NCI-H82 treated with DMSO at 0.1 percent for 48 hours (cell line): ENCODE measurements around the gene BEND5.
A peak's percentile ranks its signal among the peaks of the same experiment; 100 is the strongest.

Source experiments
- DNase-seq: peaks from one replicate; lab custom pipeline; 2025; ENCODE audit not compliant: unreplicated experiment; lab: John Stamatoyannopoulos, UW

BEND5 gene

DNA sequence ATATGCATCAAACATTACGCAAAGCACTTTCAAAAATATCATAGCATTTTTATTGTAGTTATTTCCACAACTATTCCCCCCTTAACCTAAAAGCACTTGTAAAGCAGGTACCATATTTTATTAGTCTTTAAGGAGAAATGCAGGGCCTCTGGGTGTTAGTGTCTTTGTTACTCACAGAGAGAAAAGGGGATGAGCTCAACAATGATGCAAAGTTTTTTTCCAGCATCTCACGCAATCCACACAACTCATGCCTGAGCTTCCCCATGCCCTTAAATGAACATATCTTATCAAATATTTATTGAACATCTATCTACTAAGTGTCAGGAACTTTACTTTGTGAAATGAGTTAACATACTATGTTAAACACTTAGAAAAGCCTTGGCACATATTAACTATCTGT lies 50.6 kb downstream of the BEND5 start:
- no peak for DNase-seq

DNA sequence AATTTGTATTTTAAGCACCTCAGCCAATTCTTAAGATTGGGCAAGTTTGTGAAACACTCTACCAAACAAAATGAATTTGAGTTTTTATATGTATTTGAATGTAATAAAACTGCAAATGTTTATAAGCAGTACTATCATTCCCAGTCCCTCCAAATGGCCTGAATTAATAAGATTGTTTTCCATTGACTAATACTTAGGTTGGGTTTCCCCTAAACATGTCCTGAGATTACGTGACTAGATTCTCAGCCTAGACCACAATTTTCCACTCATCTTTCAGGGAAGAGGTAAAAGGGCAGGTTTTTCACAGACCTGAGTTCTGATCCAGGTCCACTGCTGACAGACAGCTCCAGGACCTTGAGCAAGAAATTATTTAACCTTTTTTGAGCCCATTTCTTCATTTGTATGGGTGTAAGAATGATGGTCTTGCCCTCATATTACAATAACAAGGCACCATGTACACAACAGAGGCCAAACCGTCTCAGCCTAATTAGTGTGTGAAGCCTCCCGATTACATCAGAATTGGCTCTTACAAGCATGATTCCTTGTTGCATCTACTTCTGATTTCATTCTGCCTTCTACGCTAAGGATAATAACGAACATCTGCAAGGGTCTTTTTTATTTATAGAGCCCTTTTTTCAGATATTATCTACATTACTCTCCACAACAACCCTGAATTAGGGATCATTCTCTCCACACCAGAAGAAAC lies 51.2 kb downstream of the BEND5 start:
- no peak for DNase-seq

DNA sequence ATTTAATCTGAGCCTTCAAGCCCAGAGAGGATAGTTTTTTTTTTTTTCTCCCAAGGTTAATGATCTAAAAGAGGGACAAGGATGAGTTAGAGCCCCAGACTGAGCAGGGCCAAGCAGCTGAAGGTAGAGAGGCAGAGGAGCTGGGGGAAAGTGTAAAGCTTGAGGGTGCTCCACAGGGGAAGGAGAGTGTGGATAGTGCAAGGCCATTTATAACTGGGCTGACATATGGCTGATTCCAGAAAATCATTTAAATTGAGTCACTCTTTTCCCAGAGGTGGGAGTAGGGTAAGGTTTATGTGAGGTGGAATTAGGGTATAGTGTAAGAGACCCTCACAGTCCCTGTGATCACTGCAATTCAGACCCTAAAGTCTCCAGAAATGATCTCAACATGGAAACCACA lies 55.8 kb downstream of the BEND5 start:
- no peak for DNase-seq

DNA sequence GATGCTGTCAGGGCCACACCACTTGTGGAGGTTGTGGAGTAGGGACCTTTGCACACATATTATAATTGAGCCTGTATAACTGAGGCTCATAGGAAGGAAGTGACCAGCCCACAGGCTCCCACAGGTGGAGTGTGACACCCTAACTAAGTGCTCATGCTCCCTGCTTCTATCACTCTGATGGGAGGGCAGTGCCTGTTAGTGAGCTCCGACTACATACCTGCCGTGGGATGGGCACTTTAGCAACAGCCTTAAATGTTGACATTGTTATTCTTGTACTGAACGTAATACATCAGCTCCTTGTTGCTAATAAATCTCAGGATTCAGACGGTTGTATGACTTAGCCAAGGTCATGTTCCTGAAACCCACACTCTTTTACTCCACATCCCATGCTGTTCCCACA lies 58.0 kb downstream of the BEND5 start:
- no peak for DNase-seq

DNA sequence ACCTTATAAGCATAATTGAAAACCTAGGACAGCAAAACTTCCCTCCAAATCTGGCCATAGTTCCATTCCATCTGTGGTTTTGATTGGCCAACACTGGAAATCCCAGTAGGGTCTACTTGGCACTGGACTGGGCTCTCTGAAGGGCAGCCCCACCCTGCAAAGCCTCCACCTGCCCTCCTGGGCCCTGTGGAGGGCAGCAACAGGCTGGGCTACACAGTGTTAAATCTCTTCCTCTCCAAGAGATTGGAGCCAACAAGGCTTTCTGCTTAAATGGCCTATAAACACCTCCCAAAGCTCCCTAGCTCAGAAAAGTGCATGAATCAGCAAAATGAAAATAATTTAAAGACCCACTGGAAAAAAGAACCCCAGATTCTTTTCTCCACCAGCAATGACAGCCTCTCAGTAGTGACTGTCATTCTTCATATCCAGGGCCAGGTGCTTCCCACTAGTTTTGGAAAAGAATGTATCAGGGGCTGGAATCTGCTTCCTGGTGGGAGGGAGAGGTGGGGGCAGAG lies 58.5 kb downstream of the BEND5 start:
- no peak for DNase-seq

DNA sequence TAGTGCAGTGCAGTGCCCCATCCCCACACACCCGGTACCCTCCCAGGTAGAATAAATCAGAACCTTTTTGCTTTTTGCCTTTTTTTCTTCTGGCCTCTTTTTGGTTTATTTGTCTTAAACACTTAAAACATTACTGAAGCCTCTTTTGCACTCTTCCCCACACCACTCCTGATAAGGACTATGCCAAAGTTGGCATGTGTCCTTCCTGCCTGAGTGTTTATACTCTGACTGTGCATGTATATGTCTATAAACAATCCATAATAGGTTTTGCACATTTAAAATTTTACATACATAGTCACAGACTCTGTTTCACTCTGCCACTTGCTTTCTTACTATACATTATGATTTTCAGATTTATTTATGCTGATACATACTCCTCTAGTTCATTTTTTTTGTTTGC lies 59.6 kb downstream of the BEND5 start:
- DNase-seq: no peak

DNA sequence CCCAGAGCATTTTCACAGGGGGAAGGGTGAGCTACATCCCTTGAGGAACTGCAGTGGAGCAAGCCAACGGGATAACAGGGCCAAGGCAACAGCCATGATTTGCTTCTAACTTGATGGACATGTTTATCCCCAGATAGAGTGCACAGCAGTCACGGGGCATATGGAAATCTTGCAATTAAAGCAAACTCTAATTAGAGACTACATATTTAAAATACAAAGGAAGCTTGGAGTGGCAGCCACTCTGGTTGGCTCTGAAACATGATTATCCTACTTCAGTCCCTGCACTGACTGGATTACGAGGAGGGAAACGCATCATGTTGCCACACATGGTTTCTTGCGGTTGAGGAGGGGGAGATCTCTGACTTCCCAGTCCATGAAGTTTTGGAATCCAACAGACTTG lies 60.8 kb downstream of the BEND5 start:
- DNase-seq: no peak

DNA sequence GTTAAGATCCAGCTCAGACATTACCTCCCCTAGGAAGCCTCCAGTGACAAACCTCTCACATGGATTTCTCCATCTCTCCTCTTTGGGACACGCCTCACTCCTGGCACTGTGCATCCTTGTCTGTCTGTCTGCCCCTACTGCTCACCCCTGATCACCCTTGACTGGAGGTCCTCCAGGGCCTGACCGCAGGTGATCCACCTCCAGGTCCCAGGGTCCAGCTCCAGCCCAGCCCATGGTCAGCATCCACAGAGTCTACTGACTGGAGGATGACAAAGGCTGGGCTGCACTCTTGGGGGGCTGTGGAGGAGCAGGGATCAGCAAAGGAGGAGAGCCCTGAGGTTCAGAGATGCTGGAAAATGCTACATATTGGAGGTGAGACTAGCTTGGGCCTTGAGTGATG lies 65.8 kb downstream of the BEND5 start:
- DNase-seq: no peak

DNA sequence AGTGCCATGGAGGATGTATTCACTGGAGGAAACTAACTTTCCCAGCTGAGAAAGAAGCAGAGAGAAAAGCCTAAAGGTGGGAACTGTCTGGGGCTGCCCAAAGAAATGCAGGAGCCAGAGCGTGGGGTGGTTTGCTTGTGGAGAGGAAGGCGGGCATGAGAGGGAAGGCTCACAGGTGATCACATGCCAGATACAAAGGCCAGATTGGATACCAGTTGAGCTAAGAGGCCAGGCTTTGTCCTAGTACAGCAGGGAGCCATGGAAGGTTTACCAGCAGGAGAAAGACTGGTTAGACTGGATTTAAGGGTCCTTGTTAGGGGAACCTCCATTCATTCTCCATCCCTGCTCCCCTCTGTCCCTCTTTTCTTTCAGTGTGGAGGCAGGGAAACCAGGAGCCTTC lies 66.4 kb downstream of the BEND5 start:
- no peak for DNase-seq

DNA sequence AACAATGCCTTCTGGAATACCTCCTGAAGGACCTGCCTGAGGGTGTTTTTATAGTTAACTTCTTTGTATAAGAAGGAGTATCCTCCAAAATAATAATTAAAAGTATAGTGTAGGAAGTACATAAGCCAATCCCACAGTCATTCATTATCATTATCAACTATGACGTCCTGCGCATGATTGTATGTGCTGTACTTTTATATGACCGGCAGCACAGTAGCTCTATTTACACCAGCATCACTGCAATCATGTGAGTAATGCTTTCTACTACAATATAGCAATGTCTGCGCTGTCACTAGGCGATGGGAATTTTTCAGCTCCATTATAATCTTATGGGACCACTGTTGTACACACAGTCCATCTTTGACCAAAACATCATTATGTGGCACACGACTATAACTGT lies 72.0 kb downstream of the BEND5 start:
- DNase-seq: no peak

DNA sequence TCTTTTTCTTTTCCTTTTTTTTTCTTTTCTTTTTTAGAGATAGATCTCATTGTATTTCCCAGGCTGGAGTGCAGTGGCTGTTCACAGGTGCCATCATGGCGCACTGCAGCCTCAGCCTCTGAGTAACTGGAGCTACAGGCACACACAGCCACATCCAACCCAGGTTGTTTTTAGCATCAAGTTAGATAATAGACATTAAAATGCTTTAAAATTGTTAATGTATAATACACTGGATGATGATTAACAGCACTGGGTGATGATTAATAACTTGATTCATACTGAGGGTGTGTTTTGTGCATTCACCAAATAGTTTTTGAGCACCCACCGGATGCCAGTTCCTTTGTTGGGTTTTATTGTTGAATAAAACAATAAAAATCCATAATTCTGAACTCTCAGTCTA lies 75.2 kb downstream of the BEND5 start:
- no peak for DNase-seq

DNA sequence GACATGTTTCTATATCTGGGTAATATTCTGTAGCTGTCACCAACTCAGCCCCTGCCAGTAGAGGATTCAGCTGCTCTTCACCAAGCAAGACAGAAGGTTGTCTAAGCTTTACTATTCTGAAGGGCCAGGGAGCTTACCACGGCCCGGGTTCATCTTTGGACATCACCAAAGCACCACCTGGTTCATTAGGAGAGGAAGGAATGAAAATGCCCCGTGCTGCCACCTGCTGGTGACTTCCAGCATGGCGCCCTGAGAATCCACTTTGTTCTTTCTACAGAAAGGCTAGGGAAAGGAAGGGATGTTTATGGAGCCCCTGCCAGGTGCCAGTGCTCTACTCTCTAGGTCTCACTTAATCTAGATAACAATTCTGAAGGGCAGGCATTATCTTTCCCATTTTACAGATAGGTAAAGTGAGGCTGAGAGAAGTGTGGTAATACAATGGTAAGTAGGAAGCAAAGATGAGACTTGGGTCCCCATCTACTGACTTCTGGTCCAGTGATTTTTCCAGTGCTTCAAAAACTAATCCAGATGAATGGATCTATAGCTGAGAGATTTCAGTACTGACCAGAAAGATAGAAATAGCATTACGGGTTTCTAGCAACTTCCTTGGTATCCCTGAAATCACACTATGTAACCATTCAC lies 79.5 kb downstream of the BEND5 start:
- DNase-seq: peak; percentile 72

DNA sequence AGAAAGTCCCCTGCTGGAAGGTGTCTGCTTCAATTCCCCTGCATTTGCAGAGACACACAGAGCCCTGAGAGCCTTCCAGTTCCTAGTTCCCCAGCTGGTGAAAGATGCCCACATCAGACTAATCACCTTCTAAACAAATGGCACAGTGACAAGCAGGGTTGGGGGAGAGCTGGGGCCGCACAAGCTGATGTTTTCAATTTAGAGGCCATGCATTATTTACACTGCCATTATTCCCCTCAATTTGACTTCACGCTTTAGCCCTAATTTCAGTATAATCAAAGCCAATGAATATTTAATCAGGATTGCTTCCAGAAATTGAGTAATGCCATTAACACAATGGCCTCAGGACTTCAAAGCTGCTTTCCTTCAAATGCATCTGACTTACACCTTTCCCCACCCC lies 81.5 kb downstream of the BEND5 start:
- DNase-seq: no peak

DNA sequence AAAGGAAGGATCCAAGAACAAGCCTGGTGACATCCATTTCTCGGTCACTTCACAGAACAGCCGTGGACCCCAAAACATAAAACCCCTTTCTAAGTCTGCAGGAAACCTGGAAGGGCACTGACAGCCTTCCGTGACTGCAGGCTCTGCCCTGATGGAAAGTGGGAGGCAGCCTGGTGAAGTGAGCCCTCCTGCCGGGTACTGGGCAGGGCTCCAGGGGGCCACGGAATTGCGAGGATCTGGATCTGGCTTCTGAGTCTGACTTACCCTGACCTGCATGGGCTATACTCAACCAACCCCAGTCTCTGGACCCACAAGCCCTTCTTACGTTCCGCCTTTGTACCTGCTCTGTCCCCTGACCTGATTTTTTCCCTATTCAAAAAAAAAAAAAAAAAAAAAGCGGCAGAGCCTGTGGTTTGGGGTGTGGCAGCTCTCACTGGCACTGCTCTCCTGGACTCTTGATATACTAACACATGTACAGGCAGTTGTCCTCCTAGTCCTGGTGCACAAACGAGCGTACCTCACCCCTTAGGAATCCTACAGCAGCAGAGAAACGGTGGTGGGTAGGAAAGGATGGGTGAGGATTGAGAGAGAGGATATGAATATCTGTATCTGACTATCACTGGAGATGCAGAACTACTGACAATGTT lies 82.9 kb downstream of the BEND5 start:
- no peak for DNase-seq

DNA sequence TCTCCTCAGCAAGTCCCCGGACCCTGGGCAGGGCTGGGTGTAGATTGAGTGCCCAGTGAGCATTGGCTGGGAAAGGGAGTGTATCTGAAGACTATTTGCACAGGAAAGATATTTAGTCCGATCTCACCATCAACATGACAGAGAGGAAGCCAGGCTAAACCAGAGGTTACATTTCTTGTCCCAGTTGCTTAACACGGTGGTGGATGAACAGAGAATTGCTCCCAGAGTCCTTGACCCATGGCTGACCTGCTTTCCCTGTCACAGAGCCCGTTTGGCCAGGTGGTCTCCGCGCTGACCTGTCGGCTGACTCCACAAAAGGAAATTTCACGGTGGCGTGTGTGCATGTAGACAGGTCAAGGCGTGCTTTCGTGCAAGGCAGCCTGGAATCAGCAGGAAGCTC lies 83.5 kb downstream of the BEND5 start:
- no peak for DNase-seq

DNA sequence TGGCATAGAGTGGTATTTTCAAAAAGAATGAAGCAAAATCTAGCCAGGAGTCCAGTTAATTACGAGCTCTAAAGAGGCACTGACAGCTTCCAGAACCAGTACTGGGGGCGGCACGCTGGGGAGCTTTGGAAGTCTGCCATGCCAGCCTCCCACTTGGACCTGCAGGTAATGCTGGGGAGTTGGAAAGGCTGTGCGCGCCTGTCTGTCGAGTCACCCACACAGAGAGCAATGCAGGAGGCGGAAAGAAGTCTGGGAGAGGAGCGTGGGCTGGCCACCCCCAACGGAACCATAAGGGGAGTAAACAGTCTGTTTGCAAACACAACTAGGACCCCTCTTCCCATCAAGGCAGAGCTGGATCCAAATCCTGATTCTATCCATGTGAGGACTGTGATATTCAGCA lies 84.5 kb downstream of the BEND5 start:
- DNase-seq: no peak

DNA sequence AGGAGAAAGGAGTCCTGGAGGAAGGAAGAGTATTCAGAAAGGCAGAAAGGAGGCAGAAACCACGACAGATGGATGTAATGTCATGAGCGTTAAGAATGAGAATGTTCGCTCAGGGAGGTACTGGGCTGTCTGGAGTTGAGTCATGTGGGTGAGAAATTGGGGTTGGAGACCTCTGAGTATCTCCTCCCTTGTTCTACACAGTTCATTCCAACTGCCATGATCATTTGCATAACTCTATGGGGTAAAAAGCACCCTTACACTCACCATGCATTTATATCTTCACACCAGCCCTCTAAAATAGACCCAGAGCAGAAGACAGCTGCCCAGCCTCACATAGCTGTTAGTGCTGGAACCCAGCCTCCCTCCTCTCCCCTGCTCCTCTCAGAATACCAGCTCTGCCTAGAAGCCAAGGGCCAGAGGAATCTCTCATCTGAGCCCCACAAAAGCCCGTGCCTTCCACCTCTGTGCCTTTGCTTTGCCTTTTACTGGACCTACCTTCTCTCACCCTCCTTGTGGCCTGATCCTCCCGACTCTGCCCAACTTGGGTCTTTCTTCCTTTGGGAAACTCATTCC lies 85.2 kb downstream of the BEND5 start:
- DNase-seq: no peak

DNA sequence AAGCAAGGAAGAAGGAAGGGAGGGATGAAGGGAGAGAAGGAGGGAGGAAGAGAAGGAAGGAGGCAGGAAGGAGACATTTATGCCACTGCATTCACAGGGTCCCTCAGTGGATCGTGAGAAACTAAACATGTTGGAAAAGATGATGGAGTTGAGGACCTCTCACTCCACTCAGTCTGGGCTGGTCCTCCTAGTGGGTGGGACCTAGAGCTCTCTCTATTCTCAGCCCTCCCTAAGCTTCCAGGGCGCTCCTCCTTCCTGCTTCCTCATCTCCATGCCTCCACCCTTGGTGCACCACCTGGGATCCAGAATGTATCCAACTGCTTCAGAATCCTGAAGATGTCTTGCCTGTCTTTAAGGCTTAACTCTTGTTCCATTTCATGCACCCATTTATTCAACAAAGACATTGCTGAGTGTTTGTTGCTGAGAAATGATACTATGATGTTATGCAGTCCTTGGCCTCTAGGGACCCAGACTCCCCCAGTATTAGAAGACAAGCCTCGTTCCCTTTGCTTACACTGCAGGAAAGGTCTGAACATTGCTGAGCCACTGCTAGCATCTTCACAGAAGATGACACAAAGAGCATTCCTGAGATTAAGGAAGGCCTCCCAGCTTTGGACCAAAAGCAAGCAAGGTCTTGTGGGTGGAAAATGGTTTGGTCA lies 88.5 kb downstream of the BEND5 start:
- no peak for DNase-seq

DNA sequence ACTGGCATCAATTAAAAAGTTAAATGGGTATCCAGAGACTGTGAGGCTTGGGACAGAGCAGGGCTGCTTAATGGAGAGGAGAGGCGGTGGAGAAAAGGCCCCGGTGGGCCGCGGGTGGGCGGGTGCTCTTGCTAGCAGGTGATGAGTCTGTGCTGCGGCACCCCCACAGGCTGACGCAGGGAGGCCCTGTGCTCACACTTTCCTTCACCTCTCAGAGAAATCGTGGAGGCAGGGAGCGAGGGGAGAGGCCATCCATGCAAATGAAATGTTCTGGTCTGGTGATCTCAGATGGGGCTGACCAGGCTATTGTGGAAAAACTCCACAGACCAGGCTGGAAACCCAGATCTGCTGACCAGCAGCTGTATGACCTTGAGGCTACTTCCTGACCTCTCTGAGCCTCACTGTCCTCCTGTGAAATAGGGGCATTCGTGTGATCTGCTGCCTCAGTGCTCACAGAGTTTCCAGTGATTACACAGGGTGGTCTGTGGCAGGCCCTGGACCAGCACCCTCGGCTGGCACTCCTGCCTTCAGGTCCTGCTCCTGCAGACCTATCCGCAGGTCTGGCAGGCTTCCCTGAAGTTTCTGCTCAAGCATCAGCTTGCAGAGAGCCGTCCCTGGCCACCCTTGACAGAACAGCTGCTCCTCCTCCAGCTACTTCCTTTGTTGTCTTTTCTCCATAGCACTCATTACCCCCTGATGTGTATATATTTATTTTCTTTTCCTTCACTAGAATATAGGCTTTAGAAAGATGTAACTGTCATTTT lies 89.2 kb downstream of the BEND5 start:
- no peak for DNase-seq

DNA sequence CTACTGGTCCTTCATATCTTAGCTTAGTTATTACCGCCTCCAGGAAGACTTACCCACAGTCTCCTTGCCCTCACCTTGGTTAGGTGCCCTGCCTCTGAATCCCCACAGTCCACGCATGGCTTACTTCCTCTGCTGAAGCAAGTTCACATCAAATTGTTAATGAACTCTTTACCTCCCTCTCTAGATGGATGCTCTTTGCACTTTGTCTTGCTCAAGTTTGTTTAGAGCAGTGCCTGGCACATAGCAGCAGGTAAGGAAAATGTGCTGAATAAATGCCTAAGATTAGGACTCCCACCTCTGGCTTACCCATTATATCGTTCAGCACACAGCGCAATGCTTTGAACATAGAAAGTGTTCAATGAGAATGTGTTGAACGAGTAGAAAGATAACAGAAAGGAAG lies 90.5 kb downstream of the BEND5 start:
- no peak for DNase-seq

DNA sequence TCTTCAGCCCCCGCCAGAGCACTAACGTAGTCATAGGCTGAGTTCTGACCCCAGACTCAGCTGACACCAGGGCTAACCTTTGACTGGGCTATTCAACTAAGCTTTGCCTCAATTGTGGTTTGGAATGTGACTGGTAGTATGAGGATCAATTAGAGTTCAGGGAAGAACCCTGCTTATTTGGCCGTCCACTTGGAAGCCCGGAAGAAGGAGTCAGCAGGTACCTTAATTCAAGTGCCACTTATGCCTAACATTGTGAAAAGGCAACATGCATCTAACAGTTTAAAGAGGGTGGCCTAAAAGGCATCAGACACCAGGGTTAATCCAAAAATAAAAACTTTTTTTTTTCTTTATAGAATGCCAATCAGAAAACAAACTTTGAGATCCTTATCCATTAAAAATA lies 92.3 kb downstream of the BEND5 start:
- no peak for DNase-seq
